ENCODE measurements around the gene HDAC4. TPM values are rescaled to one million over a fixed set of nuclear protein-coding genes. Genes with fewer than 3 reads are reported as not detected.

HDAC4 gene
- total and polyA plus RNA-seq, 2 of the 8 experiments (the other 6 are each of a cell fraction or from before 2014, with no cell fraction given), result 15.4 to 31.5 TPM

DNA sequence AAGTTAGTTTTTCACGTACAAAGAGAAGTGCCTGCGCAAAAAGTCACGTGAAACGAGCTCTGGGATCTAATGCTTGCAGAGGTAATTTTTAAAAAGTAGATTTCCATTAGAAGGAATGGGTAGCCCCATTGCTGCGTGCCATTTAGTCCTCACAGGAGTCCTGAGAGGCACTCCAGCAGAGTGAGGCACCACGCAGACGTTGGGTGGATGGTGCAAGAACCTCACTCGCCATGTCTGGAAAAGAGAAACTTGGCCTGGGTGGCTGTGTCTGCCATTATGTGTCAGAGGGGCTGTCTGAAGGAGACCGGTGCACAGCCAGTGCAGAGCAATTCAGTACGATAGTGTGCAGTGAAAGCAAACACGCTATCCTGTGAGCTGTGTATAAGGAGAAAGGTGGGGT is 1.8 kb upstream of the HDAC4 start:
- no peak overlapping the region for H3K18ac ChIP-seq (ENCODE audit: extremely low read depth, low read length)
- H4K5ac ChIP-seq (ENCODE audit: insufficient read length, low read depth, low read length), result no peak overlapping the region
- TF ChIP-seq, protein P1, sequence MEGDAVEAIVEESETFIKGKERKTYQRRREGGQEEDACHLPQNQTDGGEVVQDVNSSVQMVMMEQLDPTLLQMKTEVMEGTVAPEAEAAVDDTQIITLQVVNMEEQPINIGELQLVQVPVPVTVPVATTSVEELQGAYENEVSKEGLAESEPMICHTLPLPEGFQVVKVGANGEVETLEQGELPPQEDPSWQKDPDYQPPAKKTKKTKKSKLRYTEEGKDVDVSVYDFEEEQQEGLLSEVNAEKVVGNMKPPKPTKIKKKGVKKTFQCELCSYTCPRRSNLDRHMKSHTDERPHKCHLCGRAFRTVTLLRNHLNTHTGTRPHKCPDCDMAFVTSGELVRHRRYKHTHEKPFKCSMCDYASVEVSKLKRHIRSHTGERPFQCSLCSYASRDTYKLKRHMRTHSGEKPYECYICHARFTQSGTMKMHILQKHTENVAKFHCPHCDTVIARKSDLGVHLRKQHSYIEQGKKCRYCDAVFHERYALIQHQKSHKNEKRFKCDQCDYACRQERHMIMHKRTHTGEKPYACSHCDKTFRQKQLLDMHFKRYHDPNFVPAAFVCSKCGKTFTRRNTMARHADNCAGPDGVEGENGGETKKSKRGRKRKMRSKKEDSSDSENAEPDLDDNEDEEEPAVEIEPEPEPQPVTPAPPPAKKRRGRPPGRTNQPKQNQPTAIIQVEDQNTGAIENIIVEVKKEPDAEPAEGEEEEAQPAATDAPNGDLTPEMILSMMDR (IDR thresholded peaks at IDR 0.05; ENCODE audit: control extremely low read depth in 1 of 3, insufficient read depth in 1 of 3, low read depth in 1 of 3, low read length in 3 of 3), result no peak
- TF ChIP-seq HDAC6 (IDR thresholded peaks at IDR 0.05; ENCODE audit: low read depth, low read length) (no peak), SIRT6 (IDR thresholded peaks at IDR 0.05; ENCODE audit: low read length) (no peak), EP300 (IDR thresholded peaks at IDR 0.05; ENCODE audit: borderline replicate concordance in 1 of 2, low read depth in 2 of 2, low read length in 2 of 2) (no peak), SUZ12 (IDR thresholded peaks at IDR 0.05; ENCODE audit: low read length) (no peak)
- TF ChIP-seq, protein P2, sequence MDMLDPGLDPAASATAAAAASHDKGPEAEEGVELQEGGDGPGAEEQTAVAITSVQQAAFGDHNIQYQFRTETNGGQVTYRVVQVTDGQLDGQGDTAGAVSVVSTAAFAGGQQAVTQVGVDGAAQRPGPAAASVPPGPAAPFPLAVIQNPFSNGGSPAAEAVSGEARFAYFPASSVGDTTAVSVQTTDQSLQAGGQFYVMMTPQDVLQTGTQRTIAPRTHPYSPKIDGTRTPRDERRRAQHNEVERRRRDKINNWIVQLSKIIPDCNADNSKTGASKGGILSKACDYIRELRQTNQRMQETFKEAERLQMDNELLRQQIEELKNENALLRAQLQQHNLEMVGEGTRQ (IDR thresholded peaks at IDR 0.05; ENCODE audit: low read length), result no peak
- H3K4me1 ChIP-seq (replicated peaks in 1 of 4; ENCODE audit: control insufficient read depth in 3 of 4, insufficient read depth in 4 of 4, low read length in 3 of 4), result peaks cover 0 to 3% (median 0%) of the 10 kb centered on the region in 4 experiments; a peak in 5 of 7 replicates
- H2BK15ac ChIP-seq (ENCODE audit: low read length), result no peak overlapping the region
- peak overlapping the region; percentile 57 to 88; a peak in 3 of 4 replicates for H3K4me2 ChIP-seq (ENCODE audit: insufficient read depth in 1 of 2, low read depth in 2 of 2, low read length in 2 of 2)
- H3K79me2 ChIP-seq (ENCODE audit: control insufficient read depth in 1 of 2, insufficient read depth in 2 of 2, low read length in 2 of 2), result peaks cover 4 to 23% of the 10 kb centered on the region in 2 experiments; a peak in 3 of 4 replicates
- no peaks in the 10 kb centered on the region for H3K36me3 ChIP-seq (ENCODE audit: control insufficient read depth in 2 of 4, insufficient read depth in 4 of 4, low read length in 3 of 4)
- H3K79me1 ChIP-seq (ENCODE audit: low read depth, low read length), result peaks cover 6% of the 10 kb centered on the region; the same call in 1 of the 2 replicates
- H3K23ac ChIP-seq (ENCODE audit: insufficient read length), result no peak overlapping the region
- no peaks in the 10 kb centered on the region for H3K27me3 ChIP-seq (replicated peaks in 1 of 4; ENCODE audit: control insufficient read depth in 3 of 4, extremely low read depth in 1 of 4, insufficient read depth in 3 of 4, low read length in 3 of 4)
- POLR2A ChIA-PET (ENCODE audit: partially characterized antibody), result interaction anchor here (0.8 to 1.1 kb wide), 4 partner anchors 116 to 578 kb away, joined by 3 to 4 read pairs (median 3); no protein-coding TSS in a partner anchor
- H2AK5ac ChIP-seq (ENCODE audit: low read depth, low read length), result peak overlapping the region; percentile 53; the same call in 1 of the 2 replicates
- no peak overlapping the region for H3K4ac ChIP-seq (replicated peaks; ENCODE audit: insufficient read length, low read depth, low read length)
- H2BK120ac ChIP-seq (replicated peaks; ENCODE audit: low read depth, low read length), result no peak overlapping the region
- DNase-seq (ENCODE audit: low read depth in 1 of 2, low spot score in 2 of 2) (no peak), FAIRE-seq (no peak)
- H4K91ac ChIP-seq (replicated peaks; ENCODE audit: insufficient read length, low read length), result no peak overlapping the region
- WGBS, 2 experiments (ENCODE audit: extremely low coverage in 1 of 2, insufficient coverage in 1 of 2, insufficient read length in 1 of 2, insufficient replicate concordance in 2 of 2, low coverage in 1 of 2, low lambda C conversion rate in 2 of 2, missing lambda C conversion rate in 1 of 2), result 97% methylated on average over 11 of the region's 11 CpGs; no CpG with 5 or more reads in 1 of the 2 experiments
- CTCF ChIA-PET (ENCODE audit: partially characterized antibody), result no interaction called here
- H2BK12ac ChIP-seq (ENCODE audit: low read depth, low read length), result no peak overlapping the region
- H3K14ac ChIP-seq (ENCODE audit: insufficient read length), result no peak overlapping the region
- no peak overlapping the region for H3K9ac ChIP-seq (replicated peaks in 1 of 4; ENCODE audit: extremely low read depth in 1 of 4, low read depth in 3 of 4, low read length in 3 of 4)
- no peak overlapping the region for H2AFZ ChIP-seq (ENCODE audit: low read length)
- no peaks in the 10 kb centered on the region for H3K9me3 ChIP-seq (ENCODE audit: insufficient read depth in 2 of 2, low read depth in 1 of 2, low read length in 1 of 2)
- peak overlapping the region in 1 of 4 experiments; percentile 73; a peak in 2 of 8 replicates for H3K4me3 ChIP-seq (ENCODE audit: extremely low read depth in 1 of 4, insufficient read depth in 2 of 4, low read depth in 3 of 4, low read length in 4 of 4)
- no peak overlapping the region for H3K56ac ChIP-seq (replicated peaks; ENCODE audit: insufficient read length, low read depth, low read length)
- no peak overlapping the region for H2BK20ac ChIP-seq (ENCODE audit: low read length)
- peaks cover 9% of the 10 kb centered on the region; the same call in 1 of the 2 replicates for H3K23me2 ChIP-seq (ENCODE audit: low read depth, low read length)
- no peak overlapping the region for H3K27ac ChIP-seq (ENCODE audit: low read depth, low read length)
- H4K20me1 ChIP-seq (replicated peaks in 1 of 2; ENCODE audit: control insufficient read depth in 1 of 2, insufficient read depth in 2 of 2, low read length in 2 of 2), result peaks cover 6 to 8% of the 10 kb centered on the region in 2 experiments
- H4K8ac ChIP-seq (ENCODE audit: extremely low read depth, insufficient read depth, low read length), result no peak overlapping the region
- no peak overlapping the region for H2BK5ac ChIP-seq (ENCODE audit: low read depth, low read length)

All from H1 (cell line).